GM21717 (cell line): ENCODE results near the gene C20orf202.

Source experiments
- ATAC-seq: cut with Tn5 transposase; IDR thresholded peaks from one replicate; pipeline ENCODE4 v1.9.1; 2021; ENCODE audit warnings: mild to moderate bottlenecking, moderate library complexity; ENCODE audit not compliant: unreplicated experiment

C20orf202 gene

DNA sequence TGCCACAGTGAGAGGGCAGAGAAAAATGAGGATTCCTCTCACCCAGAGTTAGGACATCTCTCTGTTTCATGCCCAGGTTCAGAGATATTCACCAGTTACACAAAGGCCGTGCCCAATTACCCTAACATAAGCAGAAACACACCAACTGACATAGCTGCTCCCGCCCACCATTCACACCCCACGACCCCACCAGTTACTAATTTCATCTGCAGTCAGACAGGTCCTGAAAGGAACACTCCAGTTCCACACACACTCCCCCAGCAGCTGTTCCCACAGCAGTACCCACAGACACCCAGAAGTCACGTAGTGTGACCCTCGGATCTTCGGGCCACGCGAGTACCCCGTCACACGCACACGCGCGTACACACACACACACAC is 19.0 kb upstream of the C20orf202 start:
- ATAC-seq, result no peak

DNA sequence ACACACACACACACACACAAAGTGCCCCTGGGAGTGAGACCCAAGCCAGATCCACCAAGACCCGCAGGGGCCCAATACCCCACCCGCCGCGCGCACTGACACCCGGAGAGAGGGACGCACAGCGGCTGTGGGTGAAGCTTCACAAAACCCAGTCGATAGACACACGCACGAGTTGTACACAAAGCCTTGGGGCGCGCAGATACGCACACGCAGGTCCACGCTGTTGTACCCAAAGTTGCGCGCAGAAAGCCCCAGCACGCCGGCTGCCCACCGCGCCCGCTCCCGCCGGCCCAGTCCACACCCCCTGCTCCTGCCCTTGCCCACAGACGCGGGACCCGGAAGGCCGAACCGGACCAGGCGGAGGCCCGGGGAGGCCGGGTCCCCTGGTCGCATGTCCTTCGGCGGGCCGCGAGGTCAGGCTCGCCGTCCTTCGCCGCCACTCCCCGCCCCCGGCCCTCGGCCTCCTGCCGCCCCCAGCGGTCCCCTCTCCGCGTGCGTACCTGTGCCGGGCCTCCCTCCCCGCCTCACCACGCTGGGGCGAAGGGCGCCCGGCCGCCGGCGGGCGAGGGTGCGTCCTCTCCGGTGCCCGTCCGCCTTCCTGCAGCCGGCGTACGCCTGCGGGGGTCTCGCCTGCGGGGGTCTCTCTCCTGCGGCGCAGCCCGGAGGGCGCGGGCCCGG is 18.5 kb upstream of the C20orf202 start, which contains the start of gene TMEM74B:
Gene TMEM74B (minus strand): TSS at position 344 of the 678 bp plus-strand sequence. CDS start 1,180 bp downstream, outside the sequence.
- ATAC-seq, result no peak

DNA sequence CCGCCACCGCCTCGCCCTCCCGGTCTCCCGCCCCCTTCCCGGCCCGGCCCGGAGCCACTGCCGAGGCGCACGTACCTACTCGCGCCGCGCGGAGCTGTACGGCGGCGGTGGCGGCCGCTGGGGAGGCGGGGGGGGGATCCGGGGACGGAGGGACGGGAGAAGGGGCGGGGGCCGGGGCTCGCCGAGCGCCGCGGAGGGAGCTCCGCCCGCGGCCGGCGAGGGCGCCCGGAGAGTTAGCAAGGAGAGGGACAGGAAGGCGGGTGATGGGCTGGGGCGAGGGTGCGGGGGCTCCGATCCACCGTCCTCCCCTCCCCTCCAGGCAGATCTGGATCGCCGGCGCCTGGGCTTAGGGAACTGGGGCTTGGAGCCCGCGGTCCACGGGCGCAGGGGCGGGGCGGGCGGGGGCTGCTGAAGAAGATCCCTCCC is 17.9 kb upstream of the C20orf202 start:
- no peak for ATAC-seq

DNA sequence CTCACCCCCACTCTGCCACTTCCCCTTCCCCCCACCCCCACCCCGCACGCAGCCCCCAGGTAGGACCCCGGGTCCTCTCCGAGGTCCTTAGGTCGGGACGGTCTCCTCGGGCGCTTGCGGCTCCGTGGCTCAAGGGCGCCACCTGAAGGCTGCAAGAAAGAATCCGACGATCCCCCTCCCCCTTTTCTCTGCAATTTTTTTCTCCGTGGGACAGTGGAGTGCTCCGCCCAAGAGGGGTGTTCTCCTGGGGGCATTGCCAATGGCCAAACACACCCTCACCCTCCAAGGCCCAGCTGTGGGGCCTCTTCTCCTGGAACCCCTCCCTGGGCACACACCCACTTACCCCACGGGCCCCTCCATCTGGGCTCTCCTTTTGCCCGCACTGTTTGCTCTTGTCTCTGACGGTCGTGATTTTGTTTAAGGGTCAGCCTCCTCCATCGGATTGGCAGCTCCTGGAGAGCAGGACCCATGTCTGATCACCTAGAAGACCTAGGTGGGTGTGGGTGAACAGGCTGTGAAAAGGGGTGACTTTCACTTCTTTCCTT is 17.4 kb upstream of the C20orf202 start:
- no peak for ATAC-seq

DNA sequence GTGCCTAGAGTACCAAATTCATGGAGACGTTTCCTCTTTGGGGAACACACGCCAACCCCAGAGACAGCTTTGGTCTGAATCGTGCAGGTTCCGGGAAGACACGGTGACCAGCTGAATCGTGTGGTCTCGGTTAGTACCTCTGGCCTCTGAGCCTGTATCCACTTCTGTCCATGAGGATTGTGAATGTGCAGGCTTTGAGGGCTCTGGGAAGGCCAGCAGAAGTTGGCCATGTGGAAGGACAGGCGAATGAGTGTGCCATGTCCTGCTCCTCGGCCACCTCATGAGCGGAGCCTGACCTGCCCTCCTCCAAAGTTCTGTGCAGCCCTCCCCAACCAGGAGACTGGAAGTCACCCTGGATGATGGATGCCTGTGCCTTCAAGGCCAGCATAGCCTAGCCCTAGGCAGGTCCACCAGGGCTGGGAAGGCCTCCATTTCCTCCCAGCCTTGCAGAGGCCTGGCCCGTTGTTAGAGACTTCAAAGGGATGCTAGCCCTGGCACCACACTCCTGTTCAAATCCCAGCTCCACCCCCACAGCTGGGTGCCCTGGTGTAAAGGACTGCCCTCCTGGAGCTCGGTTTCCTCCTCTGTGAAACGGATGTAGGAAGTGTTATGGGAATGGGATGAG is 16.8 kb upstream of the C20orf202 start:
- no peak for ATAC-seq

DNA sequence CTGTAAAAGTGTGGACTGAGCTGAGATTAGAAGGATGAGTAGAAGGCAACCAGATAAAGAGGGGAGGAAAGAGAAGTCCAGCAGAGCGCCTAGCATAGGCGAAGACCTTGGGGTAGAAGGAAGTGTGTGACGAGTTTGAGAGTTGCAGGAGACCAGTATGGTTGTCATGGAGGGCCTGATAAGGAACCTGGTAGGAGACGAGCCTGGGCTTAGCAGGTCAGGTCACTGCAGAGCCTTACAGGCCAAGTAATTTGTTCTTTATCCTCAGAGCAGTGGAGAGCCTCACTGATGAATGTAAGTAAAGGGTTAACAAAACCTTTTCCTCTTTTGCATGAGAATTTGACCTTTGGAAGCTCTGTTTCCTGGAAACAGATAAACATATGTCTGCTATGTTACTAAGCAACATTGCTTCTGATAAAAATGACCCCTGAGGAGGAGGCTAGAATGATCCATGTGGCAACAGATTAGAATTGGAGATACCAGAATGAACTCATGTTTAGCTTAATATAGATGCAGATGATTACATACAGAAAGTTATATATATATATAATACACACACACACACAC is 15.6 kb upstream of the C20orf202 start:
- no peak for ATAC-seq

DNA sequence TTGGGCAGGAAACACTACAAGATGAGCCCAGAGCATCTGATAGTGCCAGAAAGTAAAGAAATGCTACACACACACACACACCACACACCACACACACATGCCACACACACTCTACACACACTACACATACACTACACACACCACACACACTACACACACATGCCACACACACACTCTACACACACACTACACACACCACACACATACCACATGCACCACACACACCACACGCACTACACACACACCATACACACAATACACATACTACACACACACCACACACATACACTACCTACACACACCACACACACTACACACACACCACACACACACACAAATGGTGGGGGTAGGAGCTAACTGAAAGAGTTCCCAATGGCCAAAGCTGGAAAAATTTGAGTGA is 14.9 kb upstream of the C20orf202 start:
- no peak for ATAC-seq

DNA sequence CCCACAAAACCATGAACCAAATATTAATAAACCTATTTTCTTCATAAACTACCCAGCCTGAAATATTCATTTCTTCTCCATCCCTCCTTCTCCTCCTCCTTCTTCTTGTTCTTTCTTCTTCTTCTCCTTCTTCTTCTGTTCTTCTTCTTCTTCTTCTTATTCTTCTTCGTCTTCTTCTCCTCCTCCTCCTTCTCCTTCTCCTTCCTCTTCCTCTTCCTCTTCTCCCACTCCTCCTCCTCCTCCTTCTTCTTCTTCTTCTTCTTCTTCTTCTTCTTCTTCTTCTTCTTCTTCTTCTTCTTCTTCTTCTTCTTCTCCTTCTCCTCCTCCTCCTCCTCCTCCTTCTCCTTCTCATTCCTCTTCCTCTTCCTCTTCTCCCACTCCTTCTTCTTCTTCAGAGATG is 13.4 kb upstream of the C20orf202 start:
- no peak for ATAC-seq

DNA sequence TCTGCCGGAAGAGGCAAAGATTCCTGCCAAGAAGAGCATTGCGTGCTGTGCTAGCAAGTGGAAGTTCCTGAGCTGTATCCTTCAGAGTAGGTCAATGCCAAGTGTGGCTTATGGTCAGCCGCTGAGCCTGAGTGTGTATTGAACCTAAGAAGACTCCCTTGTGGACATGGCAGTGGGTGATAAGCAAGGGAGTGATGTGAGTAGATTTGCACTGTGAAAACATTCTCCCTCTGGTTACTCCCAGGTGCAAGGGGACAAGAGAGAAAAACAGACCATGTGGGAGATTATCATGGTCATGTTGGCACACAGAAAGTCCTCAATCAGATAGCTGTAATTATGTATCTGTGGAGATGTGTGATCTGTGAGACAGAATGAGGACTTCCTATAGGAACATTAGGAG is 12.4 kb upstream of the C20orf202 start:
- ATAC-seq, result no peak

DNA sequence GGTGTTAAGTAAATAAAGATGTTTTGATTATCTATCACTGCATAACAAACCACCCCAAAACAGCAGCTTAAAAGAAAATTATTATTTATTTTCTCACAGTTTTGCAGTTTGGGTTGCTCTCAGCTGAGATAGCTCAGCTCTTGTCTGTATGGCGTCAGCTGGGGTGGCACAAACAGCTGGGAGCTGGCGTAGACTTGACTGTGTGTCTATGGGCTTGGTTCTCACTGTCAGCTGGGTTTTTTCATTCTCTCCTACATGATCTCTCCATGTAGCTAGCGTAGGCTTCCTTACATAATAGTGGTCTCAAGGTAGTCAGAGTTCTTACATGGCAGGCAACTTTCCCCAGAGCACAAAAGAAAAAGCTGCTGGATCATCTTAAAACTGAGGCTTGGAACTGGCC is 12.0 kb upstream of the C20orf202 start:
- no peak for ATAC-seq

DNA sequence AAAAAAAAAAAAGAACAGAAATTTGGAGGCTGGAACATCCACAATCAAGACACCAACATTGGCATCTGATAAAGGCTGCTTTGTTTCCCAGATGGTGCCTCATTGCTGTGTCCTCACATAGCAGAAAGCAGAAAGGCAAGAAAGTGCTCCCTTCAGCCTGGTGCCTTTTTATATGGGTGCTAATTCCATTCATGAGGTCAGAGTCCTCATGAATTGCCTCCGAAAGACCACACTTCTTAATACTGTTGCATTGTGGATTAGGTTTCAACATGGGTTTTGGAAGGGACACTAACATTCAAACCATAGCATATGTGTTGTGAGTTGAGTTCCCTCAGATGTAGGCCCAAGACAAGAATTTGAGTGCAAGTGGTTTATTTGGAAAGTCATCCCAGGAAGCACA is 8.0 kb upstream of the C20orf202 start:
- no peak for ATAC-seq

DNA sequence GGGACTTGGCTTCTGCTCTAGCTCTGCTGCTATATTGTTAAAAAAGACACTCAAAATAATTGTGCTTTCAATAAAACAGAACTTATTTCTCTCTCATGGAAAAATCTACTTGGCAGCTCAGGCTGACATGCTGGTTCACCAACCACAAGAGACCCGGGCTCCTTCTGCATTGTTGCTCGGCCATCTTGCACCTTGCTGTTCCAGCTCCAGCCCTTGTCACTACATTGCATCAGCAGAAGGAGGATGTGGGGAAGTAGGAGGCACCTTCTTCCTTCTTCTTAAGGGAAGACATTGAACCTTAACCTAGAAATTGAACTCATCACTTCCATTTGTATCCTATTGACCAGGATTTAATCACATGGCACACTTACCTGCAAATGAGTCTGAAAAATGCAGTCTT is 6.6 kb upstream of the C20orf202 start:
- ATAC-seq, result no peak

DNA sequence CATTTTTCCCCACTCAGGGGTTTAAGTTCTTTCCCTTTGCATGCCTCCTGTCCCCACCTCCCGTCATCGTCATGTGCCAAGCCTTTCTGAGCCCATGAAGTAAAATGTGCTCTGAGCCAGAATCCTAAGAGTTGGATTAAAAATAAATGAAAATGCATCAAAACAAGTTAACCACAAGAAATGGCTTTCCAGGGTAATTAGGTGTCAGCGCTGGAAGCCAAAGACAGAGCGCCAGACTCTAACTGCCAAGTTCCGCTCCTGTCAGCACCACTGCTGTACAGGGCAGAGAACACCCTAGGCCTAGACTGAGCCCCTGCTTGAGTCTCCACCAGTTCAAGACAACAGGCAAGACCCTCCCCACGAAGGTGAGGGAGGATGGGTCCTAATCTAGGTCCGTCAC is 5.5 kb upstream of the C20orf202 start:
- ATAC-seq, result no peak

DNA sequence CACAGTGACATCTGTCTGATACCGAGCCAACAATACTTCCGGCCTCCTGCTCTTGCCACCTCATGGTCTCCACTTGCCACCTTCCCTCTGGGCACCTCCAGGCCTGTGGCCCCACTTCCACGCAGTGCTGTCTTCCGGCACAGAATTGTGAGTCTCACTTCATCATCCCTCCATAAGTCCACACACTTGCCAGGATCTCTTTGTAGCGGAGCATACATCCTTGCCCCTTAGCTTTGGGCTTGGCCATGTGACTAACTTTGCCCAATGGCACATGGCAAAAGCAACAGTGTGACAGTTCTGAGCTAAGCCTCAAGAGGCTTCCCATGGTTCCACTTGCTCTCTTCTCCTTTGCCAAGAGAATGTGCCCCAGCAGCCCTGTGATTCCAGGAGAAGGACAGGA is 4.5 kb upstream of the C20orf202 start:
- ATAC-seq, result no peak

DNA sequence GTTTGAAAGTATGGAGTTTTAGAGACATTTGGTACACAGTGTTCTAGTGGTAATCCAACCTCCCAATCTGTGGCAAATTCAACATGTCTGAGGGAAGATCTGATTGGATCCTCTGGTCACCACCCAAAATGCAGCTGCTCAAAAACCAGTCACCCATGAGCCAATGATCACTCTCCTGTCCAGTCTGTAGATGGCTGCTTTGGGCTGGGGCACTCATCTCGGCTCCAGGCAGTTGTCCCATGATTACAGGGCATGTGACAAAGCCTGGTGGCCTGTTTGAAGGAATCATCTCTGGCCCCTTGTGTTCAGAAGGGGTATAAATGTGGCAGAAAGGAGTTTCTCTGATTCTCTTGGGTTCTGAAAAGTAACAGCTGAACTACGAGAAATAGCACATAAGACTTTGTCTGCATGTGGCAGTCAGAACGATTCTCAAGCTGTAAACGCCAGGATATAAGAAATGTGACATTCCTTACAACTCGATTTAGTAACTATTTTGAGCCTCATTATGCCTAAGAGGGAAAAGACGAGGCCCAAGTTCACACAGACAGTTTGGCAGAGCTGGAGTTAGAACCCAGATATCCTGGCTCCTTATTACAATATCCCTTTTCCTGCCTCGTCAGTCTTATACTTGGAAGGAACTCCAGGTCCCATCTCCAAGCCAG is 3.9 kb upstream of the C20orf202 start:
- no peak for ATAC-seq

DNA sequence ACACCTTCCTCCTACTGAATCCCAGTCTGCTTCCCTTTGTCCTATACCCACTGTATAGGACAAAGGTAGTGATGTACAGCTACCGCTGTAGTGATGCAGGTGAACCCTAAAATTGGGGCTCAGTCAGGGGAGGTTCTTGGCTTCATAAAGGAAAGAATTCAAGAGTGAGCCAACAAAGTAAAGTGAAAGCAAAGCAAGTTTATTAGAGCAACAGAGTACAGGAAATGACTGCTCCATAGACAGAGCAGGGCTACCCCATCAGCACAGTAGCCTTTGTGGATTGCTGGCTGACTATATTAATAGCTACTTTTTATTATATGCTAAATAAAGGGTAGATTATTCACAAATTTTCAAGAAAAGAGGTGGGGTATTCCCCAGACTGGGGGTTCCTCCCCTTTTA is 3.3 kb upstream of the C20orf202 start:
- no peak for ATAC-seq

DNA sequence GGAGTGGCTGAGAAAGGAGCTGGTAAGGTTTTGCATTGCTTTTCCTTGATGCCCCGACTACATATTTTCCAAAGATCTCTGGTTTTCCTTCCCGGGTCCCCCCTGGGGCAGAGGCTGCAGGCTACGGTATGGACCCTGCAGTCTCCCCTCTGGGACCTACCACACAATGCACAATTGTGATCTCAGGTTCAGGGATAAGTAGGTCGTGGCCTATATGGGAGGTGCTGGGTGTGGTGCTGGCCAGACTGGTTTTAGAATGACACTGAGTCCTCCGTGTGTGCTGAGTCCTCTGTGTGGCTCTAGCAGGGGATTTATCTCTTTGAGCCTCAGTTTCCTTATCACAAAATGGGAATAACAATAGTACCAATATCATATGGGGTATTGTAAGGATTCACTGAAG is 376 bp downstream of the C20orf202 start:
- ATAC-seq, result no peak

DNA sequence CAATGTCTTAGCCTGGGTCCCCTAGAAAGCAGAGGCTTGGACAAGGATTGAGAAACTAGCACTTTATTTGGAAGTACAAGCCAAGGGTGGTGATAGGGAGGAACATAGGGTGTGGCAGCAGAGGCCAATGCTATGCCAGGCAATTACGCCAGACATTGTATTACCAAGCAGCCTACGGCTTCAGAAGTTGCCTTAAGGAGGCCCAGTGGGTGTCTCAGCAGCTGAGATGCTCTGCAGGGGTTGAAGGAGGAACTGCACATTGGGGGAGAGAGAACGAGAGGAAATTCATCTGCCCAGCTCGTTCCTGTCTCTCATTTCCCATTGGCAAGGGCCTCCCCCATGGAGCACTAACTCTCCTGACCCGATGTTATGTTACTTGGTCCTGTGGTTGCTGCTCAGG is 859 bp downstream of the C20orf202 start:
- ATAC-seq, result no peak

DNA sequence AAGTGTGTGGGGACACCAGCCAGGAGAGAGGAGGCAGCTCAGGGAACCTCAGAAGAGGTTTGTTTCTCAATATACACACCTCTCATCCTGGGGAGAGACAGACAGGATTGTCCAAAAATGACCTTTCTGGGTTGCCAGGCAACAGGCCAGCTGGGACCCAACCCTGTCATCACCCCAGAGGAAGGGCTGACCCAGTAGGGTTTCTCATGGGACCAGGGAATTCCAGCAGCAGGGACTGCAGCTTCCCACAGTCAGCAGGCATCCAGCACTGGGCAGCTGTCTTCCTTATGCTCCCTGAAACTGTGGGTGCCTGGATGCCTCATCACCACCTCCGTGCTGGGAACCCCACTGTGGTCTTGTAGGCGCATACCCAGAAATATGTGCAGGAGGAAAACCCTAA is 1.3 kb downstream of the C20orf202 start:
- ATAC-seq, result no peak

DNA sequence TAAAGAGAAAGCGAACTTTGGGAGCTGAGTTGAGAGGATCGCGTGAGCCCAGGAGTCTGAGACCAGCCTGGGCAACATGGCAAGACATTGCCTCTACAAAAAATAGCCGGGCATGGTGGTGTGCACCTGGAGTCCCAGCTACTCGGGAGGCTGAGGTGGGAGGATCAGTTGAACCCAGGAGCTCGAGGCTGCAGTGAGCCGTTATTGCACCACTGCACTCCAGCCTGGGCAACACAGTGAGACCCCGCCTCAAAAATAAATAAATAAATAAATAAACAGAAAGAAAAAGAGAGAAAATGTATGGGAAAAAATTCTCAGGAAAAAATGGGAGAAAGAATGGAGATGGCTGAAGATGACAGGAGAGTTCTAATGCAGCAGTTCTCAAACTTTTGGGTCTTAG is 2.5 kb downstream of the C20orf202 start:
- ATAC-seq, result no peak

DNA sequence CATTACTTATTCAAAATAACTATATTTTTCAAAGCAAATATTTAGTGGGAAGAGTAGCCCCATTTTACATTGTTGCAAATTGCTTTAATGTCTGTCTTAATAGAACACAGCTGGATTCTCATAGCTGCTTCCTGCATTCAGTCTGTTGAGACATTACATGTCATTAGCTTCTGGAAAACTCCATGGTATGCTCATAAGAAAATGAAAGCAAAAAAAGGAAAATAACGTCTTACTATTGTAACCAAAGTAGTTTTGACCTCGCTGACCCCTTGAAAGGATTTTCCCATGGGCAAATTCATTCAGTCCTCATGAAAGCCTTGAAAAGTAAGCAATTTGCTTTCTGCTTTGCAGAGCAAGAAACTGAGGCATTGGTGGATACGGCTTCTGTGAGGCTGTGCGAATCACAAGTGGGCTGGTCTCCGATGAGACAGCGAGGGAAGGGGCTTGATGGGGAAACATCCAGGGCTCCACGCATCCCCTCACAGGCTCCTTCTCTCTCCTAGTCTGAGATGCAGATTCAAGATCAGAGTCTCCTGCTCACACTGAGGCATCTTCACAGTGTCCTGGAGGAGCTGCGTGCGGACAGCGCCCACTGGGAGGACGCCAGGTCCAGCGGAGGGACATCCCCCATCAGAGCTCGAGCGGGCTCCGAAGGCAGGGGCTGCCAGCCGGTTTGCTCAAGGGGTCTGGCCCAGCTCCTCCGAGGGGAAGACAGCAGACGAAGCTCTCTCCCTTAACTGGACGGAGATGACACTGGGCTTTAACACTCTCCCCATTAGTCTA is 3.3 kb downstream of the C20orf202 start:
- no peak for ATAC-seq
